Stimulated activated CD8-positive, alpha-beta memory T cell treated with anti-CD3 and anti-CD28 coated beads, Interleukin-12 subunit alpha, Interleukin-12 subunit beta, amount 100 ng/mL, for 1 hour (primary cell): ENCODE measurements around the gene RAB40C.
A peak's percentile ranks its signal among the peaks of the same experiment; 100 is the strongest.

Experiments
- DNase-seq: peaks from one replicate; pipeline ENCODE4 v3.0.0-alpha.2; 2020; ENCODE audit warnings: low read depth

Gene RAB40C

DNA sequence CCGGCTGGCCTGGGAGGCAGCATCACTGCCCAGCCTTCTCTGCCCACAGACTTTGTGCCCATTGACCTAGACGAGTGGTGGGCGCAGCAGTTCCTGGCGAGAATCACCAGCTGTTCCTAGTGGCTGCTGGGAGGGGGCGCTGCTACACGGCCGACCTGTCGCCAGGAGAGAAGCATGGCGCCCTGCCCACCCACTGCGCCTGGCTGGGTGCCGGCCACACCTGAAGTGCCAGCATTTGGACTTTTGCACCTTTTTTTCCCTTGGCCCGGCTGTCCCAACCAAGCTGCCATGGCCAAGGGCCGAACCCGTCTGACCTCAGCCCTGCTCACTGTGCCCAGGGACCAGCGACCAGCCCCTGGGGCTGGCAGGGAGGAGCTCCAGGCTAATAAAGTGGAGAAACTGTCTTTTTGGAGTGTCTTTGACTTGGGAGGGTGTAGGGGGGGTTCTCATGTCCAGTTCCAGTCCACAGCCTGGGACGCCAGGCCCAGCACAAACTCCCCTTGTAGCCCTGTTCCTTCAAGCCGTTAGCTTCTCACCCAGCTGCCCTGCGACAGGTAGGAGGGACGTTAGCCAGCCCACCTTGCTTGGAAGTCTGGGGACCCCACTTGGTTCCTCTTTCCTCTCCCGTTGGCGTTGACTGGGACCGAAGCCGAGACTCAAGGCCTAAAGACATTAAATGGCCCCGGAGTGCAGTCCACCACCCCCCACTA lies 58.4 kb downstream of the RAB40C start:
- no peak for DNase-seq

DNA sequence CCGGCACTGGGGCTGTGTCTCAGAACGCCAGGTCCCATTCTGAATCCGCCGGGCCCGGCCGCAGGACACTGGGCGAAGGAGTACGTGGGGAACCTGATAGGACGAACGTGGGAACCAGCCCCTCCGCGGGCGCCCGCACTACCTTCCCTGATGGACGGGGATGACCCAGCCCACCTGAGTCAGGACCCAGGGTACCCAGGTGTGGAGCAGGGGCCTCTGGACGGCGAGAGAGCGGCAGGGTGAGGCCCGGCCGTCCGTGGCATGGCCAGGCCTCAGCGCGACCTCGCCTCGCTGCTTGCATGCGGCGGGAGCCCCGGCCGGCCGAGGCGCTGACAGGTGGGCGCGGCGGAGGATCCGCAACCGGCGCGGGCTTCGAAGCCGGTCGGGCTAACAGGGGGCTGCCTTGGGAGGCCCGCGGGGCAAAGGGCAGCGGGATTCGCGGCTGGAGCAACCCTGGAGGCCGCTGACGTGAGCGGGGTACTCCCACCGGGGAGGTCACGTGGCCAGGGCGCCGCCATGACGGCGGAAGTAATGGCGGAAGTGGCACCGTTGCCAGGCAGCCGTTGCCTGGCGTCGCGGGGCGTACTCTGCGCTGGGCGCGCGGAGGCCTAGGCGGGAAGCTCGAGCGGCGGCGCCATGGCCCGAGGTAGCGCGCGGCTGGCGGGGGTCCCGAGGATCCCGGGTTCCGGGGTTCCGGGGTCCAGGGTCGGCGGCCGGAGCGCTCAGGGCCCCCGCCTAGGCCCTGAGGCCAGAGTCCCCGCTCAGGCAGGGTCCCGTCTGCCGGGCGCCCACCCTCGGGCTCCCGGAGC lies 59.1 kb downstream of the RAB40C start, which contains the start of gene WDR90:
Gene WDR90, plus strand, starts transcription at position 585 of the 809 bp plus-strand sequence. Its CDS starts 52 bp downstream, at position 637.
- DNase-seq = peak; percentile 86

DNA sequence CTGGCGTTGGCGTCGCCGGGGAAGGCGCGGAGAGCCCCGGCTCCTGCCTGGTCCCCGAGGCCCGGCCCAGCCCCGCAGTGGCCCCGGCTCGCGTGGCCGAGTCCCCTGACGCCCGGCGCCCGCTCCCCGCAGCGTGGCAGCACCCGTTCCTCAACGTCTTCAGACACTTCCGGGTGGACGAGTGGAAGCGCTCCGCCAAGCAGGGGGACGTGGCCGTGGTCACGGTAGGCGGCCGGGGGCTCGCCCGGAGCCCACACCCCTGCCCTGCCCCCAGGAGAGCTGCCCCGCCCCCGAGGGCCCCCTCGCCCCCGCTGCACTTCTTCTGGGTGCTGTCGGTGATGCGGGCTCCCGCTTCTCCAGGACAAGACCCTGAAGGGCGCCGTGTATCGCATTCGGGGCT lies 59.8 kb downstream of the RAB40C start:
- DNase-seq = no peak

DNA sequence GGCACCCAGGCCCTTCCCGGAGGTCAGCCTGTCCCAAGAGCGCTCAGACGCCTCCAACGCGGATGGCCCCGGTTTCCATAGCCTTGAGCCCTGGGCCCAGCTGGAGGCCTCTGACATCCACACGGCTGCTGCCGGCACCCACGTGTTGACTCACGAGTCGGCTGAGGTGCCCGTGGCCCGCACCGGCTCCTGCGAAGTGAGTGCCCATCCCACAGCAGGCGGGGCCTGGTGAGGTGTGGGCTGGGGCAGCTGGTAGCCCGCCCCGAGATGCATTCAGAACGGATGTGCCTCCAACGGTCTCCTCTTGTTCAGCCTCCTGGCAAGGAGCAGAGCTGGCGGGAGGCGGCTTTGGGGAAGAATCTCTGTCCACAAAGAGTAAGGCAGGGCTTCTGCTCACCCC lies 62.0 kb downstream of the RAB40C start:
- no peak for DNase-seq

- no peak for DNase-seq
Observed at GRCh38 chr16:652454-653305, 62.8 kb downstream of the RAB40C start.

GRCh38 chr16:654034-654433 lies 64.2 kb downstream of the RAB40C start:
- no peak for DNase-seq

GRCh38 chr16:657487-657886 lies 67.6 kb downstream of the RAB40C start:
- DNase-seq = no peak

GRCh38 chr16:658679-659571 lies 69.1 kb downstream of the RAB40C start:
- DNase-seq = no peak

- DNase-seq = no peak
Observed at GRCh38 chr16:659618-660017, 69.8 kb downstream of the RAB40C start.

GRCh38 chr16:660132-660458 lies 70.2 kb downstream of the RAB40C start:
- DNase-seq = no peak

DNA sequence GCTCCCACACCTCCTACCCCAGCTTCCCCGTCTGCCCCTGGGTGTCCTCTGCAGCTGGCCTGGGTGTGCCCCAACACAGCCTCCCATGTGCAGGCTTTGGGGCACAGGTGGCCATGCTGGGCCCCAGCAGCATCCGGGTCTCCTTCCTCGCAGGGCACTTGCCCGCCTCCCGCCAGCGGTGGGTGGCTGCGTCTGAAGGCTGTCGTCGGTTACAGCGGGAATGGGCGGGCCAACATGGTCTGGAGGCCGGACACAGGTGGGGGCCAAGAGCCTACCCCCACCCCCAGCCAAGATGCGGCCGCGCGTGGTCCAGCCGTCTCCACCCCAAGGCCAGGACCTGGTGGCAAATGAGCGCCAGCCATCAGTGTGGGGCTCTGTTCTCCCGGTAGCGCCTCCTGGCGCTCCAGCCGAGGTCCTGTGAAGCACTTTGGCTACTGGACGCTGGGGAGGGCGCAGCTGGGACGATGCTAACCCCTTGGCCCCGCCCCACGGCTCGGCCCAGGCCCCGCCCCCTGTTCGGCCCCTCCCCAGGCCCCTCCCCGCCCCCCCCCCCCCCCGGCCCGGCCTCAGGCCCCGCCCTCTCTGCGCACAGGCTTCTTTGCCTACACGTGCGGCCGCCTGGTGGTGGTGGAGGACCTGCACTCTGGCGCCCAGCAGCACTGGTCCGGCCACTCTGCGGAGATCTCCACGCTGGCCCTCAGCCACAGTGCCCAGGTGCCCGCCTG lies 70.8 kb downstream of the RAB40C start:
- DNase-seq = peak; percentile 28

DNA sequence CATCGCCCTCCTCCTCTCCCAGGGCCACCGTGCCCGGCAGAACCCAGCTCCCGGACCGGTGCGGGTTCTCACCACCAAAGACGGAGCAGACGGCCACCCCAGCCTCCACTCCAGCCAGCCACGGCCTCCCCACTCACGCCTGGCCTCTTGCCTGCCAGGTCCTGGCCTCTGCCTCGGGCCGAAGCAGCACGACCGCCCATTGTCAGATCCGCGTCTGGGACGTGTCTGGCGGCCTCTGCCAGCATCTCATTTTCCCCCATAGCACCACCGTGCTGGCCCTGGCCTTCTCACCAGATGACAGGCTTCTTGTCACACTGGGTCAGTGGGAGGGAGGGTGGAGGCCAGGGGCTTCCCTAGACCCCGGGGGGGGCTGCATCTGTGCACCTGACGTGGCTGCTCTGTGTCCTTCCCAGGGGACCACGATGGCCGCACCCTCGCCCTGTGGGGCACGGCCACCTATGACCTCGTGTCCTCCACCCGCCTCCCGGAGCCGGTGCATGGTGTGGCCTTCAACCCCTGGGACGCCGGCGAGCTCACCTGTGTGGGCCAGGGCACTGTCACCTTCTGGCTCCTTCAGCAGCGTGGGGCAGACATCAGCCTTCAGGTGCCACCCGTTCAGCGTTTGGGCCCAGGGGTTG lies 71.4 kb downstream of the RAB40C start:
- no peak for DNase-seq

DNA sequence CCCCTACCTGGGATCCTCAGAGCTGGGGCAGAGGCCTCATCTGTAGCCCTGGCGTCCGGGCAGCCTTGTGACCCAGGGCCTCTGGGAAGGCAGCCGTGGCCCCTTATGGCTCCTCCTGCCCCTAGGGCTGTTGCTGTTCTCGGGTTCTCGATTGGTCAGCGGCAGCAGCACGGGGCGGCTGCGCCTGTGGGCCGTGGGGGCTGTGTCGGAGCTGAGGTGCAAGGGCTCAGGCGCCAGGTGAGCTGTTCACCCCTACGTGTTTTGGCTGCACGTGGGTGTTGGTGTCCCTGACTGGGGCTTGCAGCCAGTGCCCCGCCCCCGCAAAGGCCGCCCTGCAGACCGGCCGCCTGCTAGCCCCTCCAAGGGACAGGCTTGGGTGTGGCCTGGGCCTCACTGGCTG lies 72.2 kb downstream of the RAB40C start:
- DNase-seq = no peak

DNA sequence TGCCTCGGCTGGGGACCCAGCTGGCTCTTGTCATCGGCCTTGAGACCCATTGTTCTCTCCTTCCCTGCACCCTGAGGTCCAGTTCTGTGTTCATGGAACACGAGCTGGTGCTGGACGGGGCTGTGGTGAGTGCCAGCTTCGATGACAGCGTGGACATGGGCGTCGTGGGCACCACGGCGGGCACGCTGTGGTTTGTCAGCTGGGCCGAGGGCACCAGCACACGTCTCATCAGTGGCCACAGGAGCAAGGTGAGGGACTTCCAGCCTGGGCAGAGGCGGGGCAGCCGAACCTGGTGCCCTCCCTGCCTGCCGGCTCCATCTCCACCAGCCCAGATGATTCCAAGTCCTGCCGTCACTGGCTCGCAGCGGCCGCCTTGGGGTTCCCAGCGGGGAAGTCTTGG lies 72.7 kb downstream of the RAB40C start:
- no peak for DNase-seq

- no peak for DNase-seq
Observed at GRCh38 chr16:666572-666971, 76.7 kb downstream of the RAB40C start.

DNA sequence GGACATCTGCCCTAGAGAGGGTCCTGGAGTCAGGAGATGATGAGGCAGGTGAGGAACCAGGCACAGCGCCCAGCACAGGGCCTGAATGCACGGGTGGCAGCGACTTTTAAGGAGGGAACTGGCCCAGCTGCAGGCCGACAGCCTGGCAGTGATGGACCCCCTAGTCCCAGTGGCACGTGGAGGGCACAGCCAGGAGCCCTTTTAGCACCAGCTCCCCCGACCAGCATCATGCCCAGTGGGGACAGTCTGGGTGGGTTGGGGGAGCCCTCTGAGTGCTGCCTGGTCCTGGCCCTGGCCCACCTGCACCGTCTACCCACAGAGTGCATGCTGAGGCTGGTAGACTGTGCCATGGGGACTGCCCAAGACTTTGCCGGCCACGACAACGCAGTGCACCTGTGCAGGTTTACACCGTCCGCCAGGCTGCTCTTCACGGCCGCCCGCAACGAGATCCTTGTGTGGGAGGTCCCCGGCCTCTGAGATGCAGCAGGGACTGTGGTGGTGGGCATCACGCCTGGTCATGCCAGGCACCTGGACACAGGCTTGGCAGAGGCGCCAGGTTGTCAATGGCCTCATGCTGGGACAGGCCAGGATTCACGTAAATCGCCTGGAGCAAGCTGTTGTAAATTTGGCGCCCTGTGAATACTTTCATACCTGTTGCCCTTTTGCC lies 77.4 kb downstream of the RAB40C start:
- DNase-seq = no peak

GRCh38 chr16:667780-668518 lies 78.1 kb downstream of the RAB40C start, which contains the start of gene RHOT2:
Gene RHOT2 (plus strand): TSS chr16:668132. CDS start chr16:668200, 68 bp downstream.
- peak; percentile 83 for DNase-seq

DNA sequence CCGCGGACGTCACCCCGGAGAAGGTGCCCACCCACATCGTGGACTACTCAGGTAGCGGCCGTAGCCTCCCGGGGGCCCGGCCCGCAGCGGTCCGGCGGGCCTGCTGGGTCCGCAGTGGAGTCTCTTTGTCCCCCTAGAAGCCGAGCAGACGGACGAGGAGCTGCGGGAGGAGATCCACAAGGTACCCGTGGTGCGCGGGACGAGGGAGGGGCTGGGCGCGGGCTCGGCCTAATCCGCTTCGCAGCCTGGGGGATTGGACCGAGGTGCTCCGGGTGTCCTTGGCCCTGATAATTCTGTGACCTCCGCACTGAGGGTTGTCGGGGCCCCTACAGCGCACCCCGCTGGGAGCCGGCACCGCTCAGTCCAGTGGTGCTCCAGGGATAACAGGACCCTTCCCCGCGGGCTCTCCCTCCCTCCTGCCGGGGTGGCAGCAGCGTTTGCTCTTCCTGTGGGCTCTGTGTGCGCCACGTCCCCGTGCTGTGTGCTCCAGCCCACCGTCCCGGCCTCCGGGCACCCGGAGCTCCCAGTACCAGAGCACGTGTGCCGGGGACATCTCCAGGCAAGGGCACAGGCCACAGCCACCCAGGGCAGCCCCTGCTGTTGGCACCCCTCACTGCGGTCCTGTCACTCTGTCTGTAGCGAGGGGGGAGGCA lies 78.8 kb downstream of the RAB40C start:
- DNase-seq = no peak

GRCh38 chr16:669666-670065 lies 79.8 kb downstream of the RAB40C start:
- DNase-seq = no peak
